Middle frontal gyrus (tissue), 1 donor: ENCODE measurements around the gene CDK1.
A peak's percentile ranks its signal among the peaks of the same experiment; 100 is the strongest.
"Not testable (repeated sequence)": the region's sequence is repeated elsewhere in the genome, so short reads cannot be mapped to it uniquely, and the experiment has no call there.

Experiments
- DNase-seq: peaks from one replicate; pipeline ENCODE4 v3.0.0-alpha.2; 2015; ENCODE audit warnings: low spot score; ENCODE audit errors: extremely low spot score

The CDK1 gene

GRCh38 chr10:60810437-60811182 lies 32.3 kb downstream of the CDK1 start:
- DNase-seq, result no peak

GRCh38 chr10:60816628-60817397 lies 38.5 kb downstream of the CDK1 start:
- DNase-seq, result peak; percentile 80

GRCh38 chr10:60817398-60817805 lies 39.1 kb downstream of the CDK1 start:
- DNase-seq, result no peak

- no peak for DNase-seq
Observed at GRCh38 chr10:60818134-60818770, 40.0 kb downstream of the CDK1 start.

GRCh38 chr10:60819271-60819670 lies 41.0 kb downstream of the CDK1 start:
- DNase-seq, result no peak

GRCh38 chr10:60820093-60820754 lies 41.9 kb downstream of the CDK1 start:
- no peak for DNase-seq

- no peak for DNase-seq
Observed at GRCh38 chr10:60821656-60822055, 43.4 kb downstream of the CDK1 start.

GRCh38 chr10:60822809-60823208 lies 44.5 kb downstream of the CDK1 start:
- DNase-seq, result no peak

- no peak for DNase-seq
Observed at GRCh38 chr10:60823324-60823723, 45.0 kb downstream of the CDK1 start.

- DNase-seq, result no peak
Observed at GRCh38 chr10:60825520-60825919, 47.2 kb downstream of the CDK1 start.

GRCh38 chr10:60827791-60828488 lies 49.7 kb downstream of the CDK1 start:
- DNase-seq, result no peak

GRCh38 chr10:60828489-60828852 lies 50.2 kb downstream of the CDK1 start:
- DNase-seq, result no peak

GRCh38 chr10:60832136-60832535 lies 53.9 kb downstream of the CDK1 start:
- DNase-seq, result not testable (repeated sequence)

GRCh38 chr10:60834401-60834800 lies 56.1 kb downstream of the CDK1 start:
- no peak for DNase-seq

- DNase-seq, result no peak
Observed at GRCh38 chr10:60835049-60835448, 56.8 kb downstream of the CDK1 start.

- not testable (repeated sequence) for DNase-seq
Observed at GRCh38 chr10:60841227-60841626, 62.9 kb downstream of the CDK1 start.

- DNase-seq, result no peak
Observed at GRCh38 chr10:60842694-60843093, 64.4 kb downstream of the CDK1 start.
